ENCODE measurements around the gene USH1C.

Gene USH1C

DNA sequence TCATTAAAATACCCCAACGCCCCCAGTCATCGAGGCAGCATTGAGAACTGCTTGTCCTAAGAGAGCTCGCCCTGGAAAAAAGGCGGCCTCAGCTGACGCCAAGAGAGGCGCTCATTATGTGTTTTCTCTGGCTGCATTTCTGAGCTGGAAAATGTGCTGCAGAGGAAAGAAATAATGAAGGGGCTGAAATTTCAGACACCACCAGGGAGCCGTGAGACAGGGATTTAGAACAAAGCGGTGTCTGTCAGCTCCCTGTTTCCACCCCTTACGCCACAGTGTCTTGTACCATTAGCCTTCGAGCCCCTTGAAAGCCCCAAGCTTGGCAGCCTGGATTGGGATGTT, 14.4 kb downstream of the USH1C start:
- no peak overlapping the region for H3K4me3 Mint-ChIP-seq
- no peaks in the 10 kb centered on the region for H3K27me3 Mint-ChIP-seq (ENCODE audit: low read depth)
- H3K4me1 Mint-ChIP-seq (ENCODE audit: low read depth): no peaks in the 10 kb centered on the region
- no peaks in the 10 kb centered on the region for H3K9me3 Mint-ChIP-seq
- H3K27ac Mint-ChIP-seq: no peak overlapping the region
- H3K36me3 Mint-ChIP-seq (ENCODE audit: low read depth): no peaks in the 10 kb centered on the region

GRCh38 chr11:17528906-17529843, 15.0 kb downstream of the USH1C start:
- Mint-ChIP-seq H3K4me1 (ENCODE audit: low read depth) (no peaks in the 10 kb centered on the region), H3K36me3 (ENCODE audit: low read depth) (no peaks in the 10 kb centered on the region), H3K27me3 (ENCODE audit: low read depth) (no peaks in the 10 kb centered on the region), H3K4me3 (no peak overlapping the region), H3K27ac (no peak overlapping the region), H3K9me3 (no peaks in the 10 kb centered on the region)

- Mint-ChIP-seq H3K36me3 (ENCODE audit: low read depth) (no peaks in the 10 kb centered on the region), H3K27me3 (ENCODE audit: low read depth) (no peaks in the 10 kb centered on the region), H3K27ac (no peak overlapping the region), H3K4me3 (no peak overlapping the region), H3K4me1 (ENCODE audit: low read depth) (no peaks in the 10 kb centered on the region), H3K9me3 (no peaks in the 10 kb centered on the region)
Observed at GRCh38 chr11:17528181-17528691, 16.0 kb downstream of the USH1C start.

GRCh38 chr11:17527628-17527995, 16.6 kb downstream of the USH1C start:
- Mint-ChIP-seq H3K4me1 (ENCODE audit: low read depth) (no peaks in the 10 kb centered on the region), H3K9me3 (no peaks in the 10 kb centered on the region), H3K36me3 (ENCODE audit: low read depth) (no peaks in the 10 kb centered on the region), H3K4me3 (no peak overlapping the region), H3K27me3 (ENCODE audit: low read depth) (no peaks in the 10 kb centered on the region), H3K27ac (no peak overlapping the region)

DNA sequence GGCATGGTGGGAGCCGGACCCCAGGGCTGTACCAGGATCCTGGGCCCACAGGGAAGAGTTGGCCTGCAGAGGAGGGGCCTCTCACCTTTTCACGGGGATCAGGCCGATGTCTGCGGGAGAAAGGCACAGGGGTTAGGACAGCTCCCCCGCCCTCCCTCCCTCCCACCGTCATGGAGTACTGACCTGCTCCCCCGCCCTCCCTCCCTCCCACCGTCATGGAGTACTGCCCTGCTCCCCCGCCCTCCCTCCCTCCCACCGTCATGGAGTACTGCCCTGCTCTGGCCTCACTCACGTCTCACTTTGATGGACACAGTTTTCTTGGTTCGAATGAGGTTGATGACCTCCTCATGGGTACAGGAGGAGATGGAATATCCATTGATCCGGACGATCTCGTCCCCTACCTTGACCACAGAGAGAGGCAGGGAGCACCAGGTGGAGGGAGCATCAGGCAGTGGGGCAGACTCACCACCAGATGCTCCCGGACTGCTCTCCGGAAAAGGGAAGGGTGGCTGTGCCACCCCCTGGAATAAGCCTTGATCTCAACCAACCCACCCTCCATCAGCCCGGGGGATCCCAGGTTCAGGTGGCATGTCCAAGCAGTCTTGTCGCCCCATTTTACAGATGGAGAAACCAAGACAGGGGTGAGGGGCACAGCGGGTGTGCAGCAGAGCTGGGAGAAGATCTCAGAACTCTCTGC, 17.1 kb downstream of the USH1C start:
- no peak overlapping the region for H3K4me3 Mint-ChIP-seq
- H3K27me3 Mint-ChIP-seq (ENCODE audit: low read depth): no peaks in the 10 kb centered on the region
- H3K4me1 Mint-ChIP-seq (ENCODE audit: low read depth): no peaks in the 10 kb centered on the region
- no peaks in the 10 kb centered on the region for H3K36me3 Mint-ChIP-seq (ENCODE audit: low read depth)
- no peaks in the 10 kb centered on the region for H3K9me3 Mint-ChIP-seq
- H3K27ac Mint-ChIP-seq: no peak overlapping the region

DNA sequence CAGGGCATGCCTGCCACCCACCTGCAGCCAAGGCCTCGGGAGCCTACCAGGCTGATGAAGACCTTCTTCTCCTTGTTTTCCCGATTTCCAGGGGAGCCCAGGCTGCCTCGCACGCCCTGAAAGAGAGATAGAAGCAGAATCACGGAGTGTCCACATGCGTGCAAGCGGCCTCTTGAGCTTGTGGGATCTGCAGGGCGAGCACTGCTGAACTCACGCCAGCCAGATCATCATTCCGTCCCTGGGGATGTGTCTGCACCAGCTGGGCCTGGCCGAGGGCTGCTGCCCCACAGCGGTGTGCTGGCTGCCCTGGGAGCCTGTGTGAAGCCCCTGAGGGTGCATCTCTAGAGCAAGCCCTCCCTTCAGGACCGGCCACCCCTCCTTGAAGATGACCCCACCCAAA, 17.9 kb downstream of the USH1C start:
- Mint-ChIP-seq H3K27me3 (ENCODE audit: low read depth) (no peaks in the 10 kb centered on the region), H3K9me3 (no peaks in the 10 kb centered on the region), H3K27ac (no peak overlapping the region), H3K4me3 (no peak overlapping the region), H3K36me3 (ENCODE audit: low read depth) (no peaks in the 10 kb centered on the region), H3K4me1 (ENCODE audit: low read depth) (no peaks in the 10 kb centered on the region)

GRCh38 chr11:17525570-17525969, 18.6 kb downstream of the USH1C start:
- no peaks in the 10 kb centered on the region for H3K27me3 Mint-ChIP-seq (ENCODE audit: low read depth)
- no peak overlapping the region for H3K27ac Mint-ChIP-seq
- no peaks in the 10 kb centered on the region for H3K4me1 Mint-ChIP-seq (ENCODE audit: low read depth)
- H3K9me3 Mint-ChIP-seq: no peaks in the 10 kb centered on the region
- no peaks in the 10 kb centered on the region for H3K36me3 Mint-ChIP-seq (ENCODE audit: low read depth)
- H3K4me3 Mint-ChIP-seq: no peak overlapping the region

- no peaks in the 10 kb centered on the region for H3K27me3 Mint-ChIP-seq (ENCODE audit: low read depth)
- no peak overlapping the region for H3K4me3 Mint-ChIP-seq
- H3K27ac Mint-ChIP-seq: no peak overlapping the region
- H3K9me3 Mint-ChIP-seq: no peaks in the 10 kb centered on the region
- no peaks in the 10 kb centered on the region for H3K36me3 Mint-ChIP-seq (ENCODE audit: low read depth)
- no peaks in the 10 kb centered on the region for H3K4me1 Mint-ChIP-seq (ENCODE audit: low read depth)
Observed at GRCh38 chr11:17524221-17524620, 20.0 kb downstream of the USH1C start.

DNA sequence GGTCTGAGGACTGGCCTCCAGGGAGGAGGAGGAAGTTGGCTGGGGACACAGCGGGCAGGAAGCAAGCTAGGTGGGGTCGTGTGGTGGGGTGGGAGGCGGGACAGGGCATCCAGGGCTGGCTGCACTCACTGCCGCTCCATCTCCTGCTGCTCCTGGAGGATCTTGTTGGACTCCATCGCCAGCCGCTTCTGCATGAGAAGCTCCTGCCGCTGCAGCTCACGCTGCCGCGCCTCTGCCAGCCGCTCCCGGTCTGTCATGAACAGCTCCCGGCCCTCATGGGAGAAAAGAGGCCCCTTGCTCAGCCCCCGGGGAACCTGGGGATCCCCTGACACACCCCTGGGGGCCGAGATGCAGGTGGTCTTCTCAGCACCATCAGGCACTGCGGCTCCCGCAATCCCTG, 21.6 kb downstream of the USH1C start:
- no peaks in the 10 kb centered on the region for H3K36me3 Mint-ChIP-seq (ENCODE audit: low read depth)
- H3K4me3 Mint-ChIP-seq: no peak overlapping the region
- no peaks in the 10 kb centered on the region for H3K27me3 Mint-ChIP-seq (ENCODE audit: low read depth)
- H3K4me1 Mint-ChIP-seq (ENCODE audit: low read depth): no peaks in the 10 kb centered on the region
- no peak overlapping the region for H3K27ac Mint-ChIP-seq
- no peaks in the 10 kb centered on the region for H3K9me3 Mint-ChIP-seq

DNA sequence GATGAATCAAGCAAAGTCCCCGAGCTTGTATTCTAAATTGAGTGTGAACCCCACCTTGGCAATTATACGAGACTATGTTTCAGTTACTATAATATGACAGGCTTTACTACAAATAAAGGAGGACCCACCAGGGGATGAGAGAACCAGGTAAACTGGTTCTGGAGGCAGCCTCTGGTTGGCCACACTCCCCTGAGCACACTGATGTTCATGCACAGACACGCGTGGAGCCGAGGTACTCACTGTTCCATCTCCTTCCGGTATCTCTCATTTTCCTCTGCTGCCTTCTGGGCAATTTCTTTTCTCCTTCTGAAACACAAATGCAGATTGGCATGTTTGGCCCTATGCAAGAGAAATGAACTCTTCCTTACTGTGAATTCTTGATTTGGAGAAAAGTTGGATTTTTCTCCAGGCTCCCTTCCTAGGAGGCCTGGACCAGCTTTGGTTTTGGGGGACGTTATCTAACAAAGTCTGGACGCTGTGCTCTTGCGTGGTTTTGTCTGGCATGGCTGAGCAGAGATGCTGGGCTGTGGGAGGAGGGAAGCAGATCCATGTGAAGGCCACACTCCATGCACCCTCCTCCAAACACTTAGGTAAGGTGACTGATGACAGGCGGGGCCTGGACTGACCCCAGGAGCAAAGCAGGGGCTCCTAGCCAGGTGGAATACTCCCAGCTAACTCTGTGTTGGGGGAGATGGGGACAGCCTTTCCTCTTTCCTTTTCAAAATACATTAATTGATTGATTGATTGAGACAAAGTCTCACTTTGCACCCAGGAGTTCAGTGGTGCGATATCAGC, 22.9 kb downstream of the USH1C start:
- Mint-ChIP-seq H3K27ac (no peak overlapping the region), H3K27me3 (ENCODE audit: low read depth) (no peaks in the 10 kb centered on the region), H3K4me1 (ENCODE audit: low read depth) (no peaks in the 10 kb centered on the region), H3K9me3 (no peaks in the 10 kb centered on the region), H3K36me3 (ENCODE audit: low read depth) (no peaks in the 10 kb centered on the region), H3K4me3 (no peak overlapping the region)

DNA sequence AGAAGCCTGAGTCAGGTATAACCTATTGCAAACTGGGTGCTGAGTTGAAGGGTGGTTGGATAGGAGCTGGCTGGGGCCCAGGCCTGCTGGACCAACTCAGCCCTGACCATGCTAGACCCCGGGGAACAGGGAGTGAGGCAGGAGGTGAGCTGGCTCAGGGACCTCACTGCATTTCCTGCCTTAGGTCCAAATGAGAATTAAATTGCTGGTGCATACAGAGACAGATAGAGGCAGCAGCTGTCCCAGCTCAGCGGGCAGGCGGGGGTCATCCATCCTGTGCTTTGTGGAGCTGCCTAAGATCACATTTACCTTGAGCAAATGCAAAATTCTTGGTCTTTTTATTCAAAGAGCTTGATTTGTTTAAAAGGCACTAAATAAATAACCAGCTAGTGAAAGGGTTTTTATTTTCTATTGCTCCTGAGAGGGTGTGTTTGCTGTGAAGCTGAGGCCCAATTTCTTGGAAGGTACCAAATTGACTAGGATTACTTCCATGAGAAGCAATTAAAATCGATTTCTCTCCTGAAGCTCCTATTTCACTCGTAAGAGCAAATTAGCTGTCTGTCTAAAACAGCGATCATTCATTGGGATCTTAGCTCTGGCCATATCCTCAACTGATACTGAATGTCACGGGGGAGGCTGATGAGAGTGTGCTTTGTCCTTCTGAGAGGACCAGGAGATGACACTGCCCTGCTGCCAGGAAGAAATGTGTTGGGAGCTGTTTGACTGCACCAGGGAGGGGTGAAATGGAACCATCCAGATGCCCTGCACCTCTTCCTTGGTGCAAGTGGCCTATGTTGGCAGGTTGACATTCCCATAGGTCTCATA, 24.9 kb downstream of the USH1C start:
- Mint-ChIP-seq H3K27me3 (ENCODE audit: low read depth) (no peaks in the 10 kb centered on the region), H3K4me3 (no peak overlapping the region), H3K36me3 (ENCODE audit: low read depth) (no peaks in the 10 kb centered on the region), H3K27ac (no peak overlapping the region), H3K9me3 (no peaks in the 10 kb centered on the region), H3K4me1 (ENCODE audit: low read depth) (no peaks in the 10 kb centered on the region)

DNA sequence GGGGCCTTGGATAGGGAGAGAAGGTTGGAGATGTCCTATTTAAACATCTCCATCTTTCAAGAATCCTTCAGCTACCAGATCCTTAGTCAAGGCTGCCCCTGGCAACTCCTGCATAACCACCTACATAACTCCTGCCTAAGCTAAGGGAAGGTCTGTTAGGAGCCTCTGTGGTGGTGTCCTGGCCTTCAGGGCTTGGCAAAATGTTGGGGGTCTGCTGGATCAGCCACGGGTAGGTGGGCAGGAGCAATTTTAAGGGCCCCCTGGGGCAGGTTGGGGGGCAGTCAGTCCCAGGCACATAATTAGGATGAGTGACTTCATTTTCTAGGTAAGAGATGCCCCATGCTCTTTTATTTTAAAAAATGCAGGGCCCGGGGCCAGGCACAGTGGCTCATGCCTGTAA, 25.9 kb downstream of the USH1C start:
- H3K4me3 Mint-ChIP-seq: no peak overlapping the region
- peaks cover 6% of the 10 kb centered on the region for H3K27me3 Mint-ChIP-seq (ENCODE audit: low read depth)
- no peaks in the 10 kb centered on the region for H3K4me1 Mint-ChIP-seq (ENCODE audit: low read depth)
- no peak overlapping the region for H3K27ac Mint-ChIP-seq
- H3K9me3 Mint-ChIP-seq: no peaks in the 10 kb centered on the region
- H3K36me3 Mint-ChIP-seq (ENCODE audit: low read depth): no peaks in the 10 kb centered on the region

DNA sequence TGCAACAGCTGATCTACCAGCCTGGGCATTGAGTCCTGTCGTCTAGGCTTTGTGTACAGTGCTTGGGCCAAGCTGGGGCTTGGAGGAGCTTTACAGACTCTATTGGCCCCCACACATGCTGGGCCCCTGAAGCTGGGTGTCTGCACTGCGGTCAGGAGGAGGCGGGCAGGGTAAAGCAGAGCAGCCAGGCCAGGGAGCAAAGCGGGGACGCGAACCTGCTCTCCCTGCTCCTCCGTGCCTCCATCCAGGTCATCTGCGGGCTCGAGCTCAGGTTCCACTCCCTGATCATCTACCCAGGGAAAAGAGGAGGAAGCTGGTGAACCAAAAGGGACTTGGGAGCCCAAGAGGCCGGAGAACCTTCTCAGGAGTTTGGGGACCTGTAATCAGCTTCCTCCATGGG, 27.0 kb downstream of the USH1C start:
- Mint-ChIP-seq H3K4me3 (no peak overlapping the region), H3K27ac (no peak overlapping the region), H3K27me3 (ENCODE audit: low read depth) (peaks cover 12% of the 10 kb centered on the region), H3K36me3 (ENCODE audit: low read depth) (no peaks in the 10 kb centered on the region), H3K9me3 (no peaks in the 10 kb centered on the region), H3K4me1 (ENCODE audit: low read depth) (no peaks in the 10 kb centered on the region)

DNA sequence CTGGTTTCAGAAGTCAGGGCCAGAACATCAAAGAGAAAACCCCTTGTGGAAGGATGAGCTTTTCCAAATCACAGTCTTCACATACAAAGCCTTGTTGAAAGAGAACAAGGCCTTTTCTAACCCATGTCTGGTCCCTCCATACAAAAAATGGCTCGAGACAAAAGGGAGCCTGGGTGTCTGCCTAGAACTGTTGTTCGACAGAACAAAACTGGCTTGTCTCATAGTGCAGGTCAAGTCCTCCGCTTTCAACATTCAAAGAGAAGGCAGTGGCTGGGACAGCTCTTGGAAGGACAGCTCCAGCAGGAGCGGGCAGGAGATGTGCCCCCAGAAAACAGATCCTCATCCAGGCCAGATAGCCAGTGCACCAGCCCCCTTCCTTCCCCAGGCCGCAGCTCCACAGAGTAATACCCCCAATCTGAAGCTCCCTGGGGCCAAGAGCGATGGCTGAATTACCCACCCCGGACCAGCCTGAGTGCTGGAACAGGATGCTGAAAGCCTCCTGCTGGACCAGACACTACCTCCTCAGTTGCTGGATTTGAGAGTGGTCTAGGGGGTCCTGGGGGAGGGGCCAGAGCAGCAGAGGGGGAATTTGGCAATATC, 27.6 kb downstream of the USH1C start:
- no peaks in the 10 kb centered on the region for H3K4me1 Mint-ChIP-seq (ENCODE audit: low read depth)
- H3K4me3 Mint-ChIP-seq: no peak overlapping the region
- no peak overlapping the region for H3K27ac Mint-ChIP-seq
- H3K27me3 Mint-ChIP-seq (ENCODE audit: low read depth): peaks cover 12% of the 10 kb centered on the region
- no peaks in the 10 kb centered on the region for H3K9me3 Mint-ChIP-seq
- H3K36me3 Mint-ChIP-seq (ENCODE audit: low read depth): no peaks in the 10 kb centered on the region
